Neural cell (in vitro differentiated cells): ENCODE results near the gene MYBPC1. TPM values are rescaled to one million over a fixed set of nuclear protein-coding genes. Genes with fewer than 3 reads are reported as not detected.

Experiments
- H2AFZ ChIP-seq: fragments of 200-600, 300-800 bp; sonication (generic), shearing (Covaris generic); 2 replicates; pipeline ENCODE4 v1.6.0; 2014; ENCODE audit warnings: low read depth, mild to moderate bottlenecking, antibody characterized with exemption, low read length, moderate library complexity
- H3F3A ChIP-seq: fragments of 200-600 bp; shearing (Covaris generic); 2 replicates; pipeline ENCODE4 v1.6.1; 2016; ENCODE audit warnings: mild to moderate bottlenecking, moderate library complexity, mixed read lengths, antibody characterized with exemption, low read length; ENCODE audit not compliant: insufficient read depth, poor library complexity, severe bottlenecking
- H3K27ac ChIP-seq: fragments of 200-600, 300-800 bp; sonication (generic), shearing (Covaris generic); 2 replicates; pipeline ENCODE4 v1.5.1; 2014; ENCODE audit warnings: mild to moderate bottlenecking, low read length, moderate library complexity
- H3K27me3 ChIP-seq: fragments of 300-800, 200-600 bp; sonication (generic), shearing (Covaris generic); 2 replicates; pipeline ENCODE4 v1.6.0; 2014; ENCODE audit warnings: mild to moderate bottlenecking, low read depth, low read length, moderate library complexity; ENCODE audit not compliant: insufficient read depth
- H3K36me3 ChIP-seq: fragments of 300-800, 200-600 bp; sonication (generic), shearing (Covaris generic); 2 replicates; pipeline ENCODE4 v1.5.1; 2014; ENCODE audit warnings: mild to moderate bottlenecking, antibody characterized with exemption, low read length, moderate library complexity; ENCODE audit not compliant: insufficient read depth
- H3K4me2 ChIP-seq: fragments of 300-800, 200-600 bp; sonication (generic), shearing (Covaris generic); 2 replicates; pipeline ENCODE4 v1.6.0; 2014; ENCODE audit warnings: mild to moderate bottlenecking, low read length
- H3K4me3 ChIP-seq: fragments of 300-800, 200-600 bp; sonication (generic), shearing (Covaris generic); 2 replicates; pipeline ENCODE4 v1.5.1; 2014; ENCODE audit warnings: mild to moderate bottlenecking, low read length, moderate library complexity
- H3K79me2 ChIP-seq: fragments of 200-600 bp; shearing (Covaris generic); replicated peaks from 2 replicates; pipeline ENCODE4 v1.6.0; 2014; ENCODE audit warnings: mild to moderate bottlenecking, low read length, moderate library complexity; ENCODE audit not compliant: insufficient read depth
- H3K9ac ChIP-seq: fragments of 300-800, 200-600 bp; sonication (generic), shearing (Covaris generic); 2 replicates; pipeline ENCODE4 v1.6.1; 2016; ENCODE audit warnings: mild to moderate bottlenecking, low read length, mixed read lengths
- H3K9me2 ChIP-seq: fragments of 200-600 bp; shearing (Covaris generic); 2 replicates; pipeline ENCODE4 v1.6.1; 2016; ENCODE audit warnings: mild to moderate bottlenecking, low read length, mixed read lengths; ENCODE audit not compliant: insufficient read depth
- H3K9me3 ChIP-seq: fragments of 200-600, 300-800 bp; sonication (generic), shearing (Covaris generic); 2 replicates; pipeline ENCODE4 v1.6.1; 2016; ENCODE audit warnings: mild to moderate bottlenecking, mixed run types, low read length, moderate library complexity, mixed read lengths
- H4K20me1 ChIP-seq: fragments of 200-600 bp; shearing (Covaris generic); 2 replicates; pipeline ENCODE4 v1.6.1; 2016; ENCODE audit warnings: mild to moderate bottlenecking, mixed run types; ENCODE audit not compliant: insufficient read depth
- CTCF ChIP-seq: fragments of 450-650 bp; IDR thresholded peaks from 2 replicates; pipeline ENCODE4 v1.5.1; 2014; ENCODE audit warnings: antibody characterized with exemption, mild to moderate bottlenecking, moderate library complexity; ENCODE audit not compliant: poor library complexity, severe bottlenecking
- EP300 ChIP-seq: fragments of 450-650 bp; conservative IDR thresholded peaks from 2 replicates; pipeline ENCODE4 v1.6.1; 2014; ENCODE audit warnings: antibody characterized with exemption, mild to moderate bottlenecking, moderate library complexity; ENCODE audit not compliant: poor library complexity, severe bottlenecking
- EZH2 ChIP-seq: fragments of 200-600, 300-800 bp; shearing (Covaris generic), sonication (generic); IDR thresholded peaks from 2 replicates; pipeline ENCODE4 v1.6.1; 2014; ENCODE audit warnings: antibody characterized with exemption, low read length, borderline replicate concordance, mild to moderate bottlenecking; ENCODE audit not compliant: insufficient read depth, poor library complexity, severe bottlenecking
- MXI1 ChIP-seq: fragments of 450-650 bp; conservative IDR thresholded peaks from 2 replicates; pipeline ENCODE4 v1.6.1; 2014; ENCODE audit warnings: antibody characterized with exemption, mild to moderate bottlenecking; ENCODE audit not compliant: poor library complexity, severe bottlenecking
- POLR2AphosphoS5 ChIP-seq: IDR thresholded peaks from 2 replicates; pipeline ENCODE4 v1.6.1; 2012
- RAD21 ChIP-seq: fragments of 450-650 bp; conservative IDR thresholded peaks from 2 replicates; pipeline ENCODE4 v1.6.1; 2014; ENCODE audit warnings: antibody characterized with exemption, mild to moderate bottlenecking, moderate library complexity
- REST ChIP-seq: IDR thresholded peaks from 2 replicates; pipeline ENCODE4 v1.6.1; 2012; ENCODE audit warnings: borderline replicate concordance
- SMC3 ChIP-seq: fragments of 450-650 bp; conservative IDR thresholded peaks from 2 replicates; pipeline ENCODE4 v1.6.1; 2014; ENCODE audit warnings: antibody characterized with exemption, mild to moderate bottlenecking, moderate library complexity; ENCODE audit not compliant: poor library complexity
- TAF1 ChIP-seq: IDR thresholded peaks from 2 replicates; pipeline ENCODE4 v1.6.1; 2012; ENCODE audit warnings: low read depth
- polyA plus RNA-seq: library from polyadenylated mRNA; depleted of rRNA; stranded (reverse); fragments of >200 nt; gene quantifications from 2 replicates; pipeline ENCODE4 v1.2.3, GENCODE V29; 2014

Gene MYBPC1
- polyA plus RNA-seq, 1 donor from 2014 or later: not detected

- no peak overlapping the region for H3K4me2 ChIP-seq
- H3K9me2 ChIP-seq: no peaks in the 10 kb centered on the region
- no peak overlapping the region for H3K9ac ChIP-seq
- no peaks in the 10 kb centered on the region for H3K27me3 ChIP-seq
- H3K79me2 ChIP-seq: no peaks in the 10 kb centered on the region
- no peak overlapping the region for H3K4me3 ChIP-seq
- TF ChIP-seq REST (no peak), POLR2AphosphoS5 (no peak), EZH2 (no peak), SMC3 (no peak), CTCF (no peak), RAD21 (no peak), EP300 (no peak), MXI1 (no peak), TAF1 (no peak)
- no peaks in the 10 kb centered on the region for H3K9me3 ChIP-seq
- no peaks in the 10 kb centered on the region for H3F3A ChIP-seq
- no peaks in the 10 kb centered on the region for H4K20me1 ChIP-seq
- no peaks in the 10 kb centered on the region for H3K36me3 ChIP-seq
- H3K27ac ChIP-seq: no peak overlapping the region
- H2AFZ ChIP-seq: no peak overlapping the region
These were observed 120.2 kb downstream of the MYBPC1 start for GRCh38 chr12:101714877-101715444.

GRCh38 chr12:101719566-101719965 lies 124.8 kb downstream of the MYBPC1 start:
- no peak overlapping the region for H3K9ac ChIP-seq
- H3K9me2 ChIP-seq: no peaks in the 10 kb centered on the region
- H2AFZ ChIP-seq: no peak overlapping the region
- TF ChIP-seq EZH2 (no peak), REST (no peak), TAF1 (no peak), CTCF (no peak), POLR2AphosphoS5 (no peak), RAD21 (no peak), EP300 (no peak), SMC3 (no peak), MXI1 (no peak)
- no peaks in the 10 kb centered on the region for H3K79me2 ChIP-seq
- H4K20me1 ChIP-seq: no peaks in the 10 kb centered on the region
- no peak overlapping the region for H3K4me3 ChIP-seq
- H3F3A ChIP-seq: no peaks in the 10 kb centered on the region
- no peaks in the 10 kb centered on the region for H3K9me3 ChIP-seq
- H3K4me2 ChIP-seq: no peak overlapping the region
- H3K36me3 ChIP-seq: no peaks in the 10 kb centered on the region
- no peaks in the 10 kb centered on the region for H3K27me3 ChIP-seq
- no peak overlapping the region for H3K27ac ChIP-seq
